Spleen (tissue), 7 donors: ENCODE results near the gene CYP51A1.
"Not testable (repeated sequence)": the region's sequence is repeated elsewhere in the genome, so short reads cannot be mapped to it uniquely, and the experiment has no call there.

ENCODE experiments used
- POLR2A ChIP-seq, 3 donors: fragments of 450-650 bp; IDR thresholded peaks; one replicate each; pipeline ENCODE4 v1.5.1; 2017; ENCODE audit warnings: antibody characterized with exemption in 3 of 3, mild to moderate bottlenecking in 1 of 3
- POLR2AphosphoS5 ChIP-seq, 3 donors: sonication (generic); formaldehyde crosslinking; IDR thresholded peaks; one replicate each; pipeline ENCODE4 v1.5.1; 2017; ENCODE audit warnings: antibody characterized with exemption in 3 of 3
- TF ChIP-seq, protein P1 (sequence below), 11 experiments: fragments of 200-600 bp in 7 of 11; fragments of 450-650 bp in 4 of 11; sonication (generic) in 4 of 11; IDR thresholded peaks in 8 of 11; conservative IDR thresholded peaks in 3 of 11; 1 replicate in 7 of 11; 2 replicates in 4 of 11; pipeline versions ENCODE4 v1.4.0 to v1.8.0; 2016 to 2021; ENCODE audit warnings: antibody characterized with exemption in 11 of 11, inconsistent platforms in 4 of 11, mild to moderate bottlenecking in 1 of 11
- donor health status: DM: no; HTN: no; CAD: no; lungs with moderate emphysema.
- donor health status: DM: no; HTN: no; CAD: no.
- donor health status: DM: no; HTN: no; CAD: no.

DNA sequence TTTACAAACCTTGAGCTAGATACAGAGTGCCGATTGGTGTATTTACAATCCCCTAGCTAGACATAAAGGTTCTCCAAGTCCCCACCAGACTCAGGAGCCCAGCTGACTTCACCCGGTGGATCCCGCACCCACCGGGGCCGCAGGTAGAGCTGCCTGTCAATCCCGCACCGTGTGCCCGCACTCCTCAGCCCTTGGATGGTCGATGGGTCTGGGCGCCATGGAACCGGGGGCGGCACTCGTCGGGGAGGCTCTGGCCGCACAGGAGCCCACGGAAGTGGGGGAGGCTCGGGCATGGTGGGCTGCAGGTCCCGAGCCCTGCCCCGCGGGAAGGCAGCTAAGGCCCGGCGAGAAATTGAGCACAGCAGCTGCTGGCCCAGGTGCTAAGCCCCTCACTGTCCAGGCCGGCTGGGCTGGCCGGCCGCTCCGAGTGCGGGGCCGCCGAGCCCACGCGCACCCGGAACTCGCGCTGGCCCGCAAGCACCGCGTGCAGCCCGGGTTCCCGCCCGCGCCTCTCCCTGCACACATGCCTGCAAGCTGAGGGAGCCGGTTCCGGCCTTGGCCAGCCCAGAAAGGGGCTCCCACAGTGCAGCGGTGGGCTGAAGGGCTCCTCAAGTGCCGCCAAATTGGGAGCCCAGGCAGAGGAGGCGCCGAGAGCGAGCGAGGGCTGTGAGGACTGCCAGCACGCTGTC, 9.1 kb upstream of the CYP51A1 start:
- TF ChIP-seq POLR2A, POLR2AphosphoS5 (IDR thresholded peaks at IDR 0.05): not testable (repeated sequence)
- TF ChIP-seq, protein P1, sequence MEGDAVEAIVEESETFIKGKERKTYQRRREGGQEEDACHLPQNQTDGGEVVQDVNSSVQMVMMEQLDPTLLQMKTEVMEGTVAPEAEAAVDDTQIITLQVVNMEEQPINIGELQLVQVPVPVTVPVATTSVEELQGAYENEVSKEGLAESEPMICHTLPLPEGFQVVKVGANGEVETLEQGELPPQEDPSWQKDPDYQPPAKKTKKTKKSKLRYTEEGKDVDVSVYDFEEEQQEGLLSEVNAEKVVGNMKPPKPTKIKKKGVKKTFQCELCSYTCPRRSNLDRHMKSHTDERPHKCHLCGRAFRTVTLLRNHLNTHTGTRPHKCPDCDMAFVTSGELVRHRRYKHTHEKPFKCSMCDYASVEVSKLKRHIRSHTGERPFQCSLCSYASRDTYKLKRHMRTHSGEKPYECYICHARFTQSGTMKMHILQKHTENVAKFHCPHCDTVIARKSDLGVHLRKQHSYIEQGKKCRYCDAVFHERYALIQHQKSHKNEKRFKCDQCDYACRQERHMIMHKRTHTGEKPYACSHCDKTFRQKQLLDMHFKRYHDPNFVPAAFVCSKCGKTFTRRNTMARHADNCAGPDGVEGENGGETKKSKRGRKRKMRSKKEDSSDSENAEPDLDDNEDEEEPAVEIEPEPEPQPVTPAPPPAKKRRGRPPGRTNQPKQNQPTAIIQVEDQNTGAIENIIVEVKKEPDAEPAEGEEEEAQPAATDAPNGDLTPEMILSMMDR (IDR thresholded peaks at IDR 0.05 in 8 of 11, conservative IDR thresholded peaks at IDR 0.05 in 3 of 11): not testable (repeated sequence)
